ENCODE data around the gene C10orf62. TPM values are rescaled to one million over a fixed set of nuclear protein-coding genes. Genes with fewer than 3 reads are reported as not detected.

The C10orf62 gene
- total and polyA plus RNA-seq, 10 of the 15 experiments (the other 5 are each of a cell fraction or from before 2014, with no cell fraction given): not detected

DNA sequence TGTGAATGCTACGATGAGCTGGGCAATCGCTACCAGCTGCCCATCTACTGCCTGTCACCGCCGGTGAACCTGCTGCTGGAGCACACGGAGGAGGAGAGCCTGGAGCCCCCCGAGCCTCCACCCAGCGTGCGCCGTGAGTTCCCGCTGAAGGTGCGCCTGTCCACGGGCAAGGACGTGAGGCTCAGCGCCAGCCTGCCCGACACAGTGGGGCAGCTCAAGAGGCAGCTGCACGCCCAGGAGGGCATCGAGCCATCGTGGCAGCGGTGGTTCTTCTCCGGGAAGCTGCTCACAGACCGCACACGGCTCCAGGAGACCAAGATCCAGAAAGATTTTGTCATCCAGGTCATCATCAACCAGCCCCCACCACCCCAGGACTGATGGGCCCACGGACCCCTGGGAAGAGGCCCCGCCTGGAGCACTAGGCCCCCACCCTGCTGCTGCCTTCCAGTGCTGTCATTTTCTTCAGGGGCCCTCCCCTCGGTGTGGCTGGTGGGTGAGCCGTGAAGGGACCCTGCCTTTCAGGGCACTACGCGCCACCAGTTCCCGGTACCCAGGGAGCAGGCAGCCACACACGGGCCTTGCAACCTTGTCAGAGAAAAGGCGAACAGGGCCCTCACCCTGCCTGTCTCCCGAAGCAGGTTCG lies 19.3 kb upstream of the C10orf62 start:
- in situ Hi-C loops (cut with MboI): no loop called here
- 74% methylated on average over 33 of the region's 33 CpGs for WGBS (ENCODE audit: insufficient coverage, insufficient replicate concordance, low lambda C conversion rate, missing lambda C conversion rate)
- POLR2A ChIA-PET: interaction anchor here (0.6 kb wide), 1 partner anchor 17 kb away, joined by 3 read pairs; no protein-coding TSS in a partner anchor

DNA sequence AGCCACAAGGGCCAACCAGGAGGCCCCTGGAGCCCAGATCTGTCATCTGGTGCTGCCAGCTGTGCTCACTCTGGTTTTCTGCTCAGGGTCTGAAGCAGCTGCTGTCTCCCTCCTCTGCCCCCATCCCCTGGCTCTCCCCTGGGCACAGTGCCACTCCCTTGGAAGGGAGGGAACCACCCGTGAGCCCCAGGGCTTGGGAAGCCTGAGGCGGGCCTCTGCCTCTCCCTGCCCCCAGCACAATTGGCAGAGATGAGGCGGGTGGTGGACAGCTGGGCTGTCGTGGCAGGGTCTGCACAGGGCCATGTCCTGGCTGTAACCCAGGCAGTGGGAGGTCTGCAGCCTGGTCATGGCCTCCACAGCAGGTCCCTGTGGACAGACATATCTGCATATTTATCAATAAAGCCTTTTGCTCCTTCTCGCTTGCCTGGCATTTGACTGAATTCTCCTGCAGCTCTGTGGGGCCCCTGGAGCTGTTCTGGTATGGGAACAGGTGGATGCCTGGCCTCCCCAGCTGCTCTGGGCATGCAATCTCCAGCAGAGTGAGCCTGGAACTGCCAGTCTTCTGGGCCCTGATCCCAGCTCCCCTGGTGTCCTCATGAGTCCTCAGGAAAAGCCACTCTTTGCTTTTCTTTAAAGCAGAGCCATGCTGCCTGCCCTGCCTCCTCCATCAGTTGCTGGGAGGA lies 18.6 kb upstream of the C10orf62 start:
- no peaks in the 10 kb centered on the region for H3K27me3 ChIP-seq (replicated peaks in 1 of 2; ENCODE audit: control insufficient read depth in 2 of 2, insufficient read depth in 2 of 2, low read length in 1 of 2)
- H3K36me3 ChIP-seq (ENCODE audit: control insufficient read depth in 2 of 2, insufficient read depth in 2 of 2, low read length in 1 of 2): no peaks in the 10 kb centered on the region
- POLR2A ChIA-PET: no interaction called here
- ATAC-seq (no peak), DNase-seq (ENCODE audit: low read depth, low spot score) (no peak), FAIRE-seq (no peak)
- no peak overlapping the region for H3K4me3 ChIP-seq
- in situ Hi-C loops (cut with MboI): no loop called here
- H3K9me3 ChIP-seq (replicated peaks; ENCODE audit: control insufficient read depth, insufficient read depth, low read length): no peaks in the 10 kb centered on the region
- H3K9ac ChIP-seq (ENCODE audit: control insufficient read depth, insufficient read depth, low read length): no peak overlapping the region
- H2AFZ ChIP-seq (ENCODE audit: control insufficient read depth, low read depth, low read length): no peak overlapping the region
- no peak overlapping the region for H3K27ac ChIP-seq (ENCODE audit: control insufficient read depth, insufficient read depth)
- 41% methylated on average over 5 of the region's 5 CpGs for WGBS (ENCODE audit: insufficient coverage, insufficient replicate concordance, low lambda C conversion rate, missing lambda C conversion rate)
- no peak overlapping the region for H3K4me2 ChIP-seq (ENCODE audit: control insufficient read depth, insufficient read depth)
- TF ChIP-seq, protein P1, sequence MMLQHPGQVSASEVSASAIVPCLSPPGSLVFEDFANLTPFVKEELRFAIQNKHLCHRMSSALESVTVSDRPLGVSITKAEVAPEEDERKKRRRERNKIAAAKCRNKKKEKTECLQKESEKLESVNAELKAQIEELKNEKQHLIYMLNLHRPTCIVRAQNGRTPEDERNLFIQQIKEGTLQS (IDR thresholded peaks at IDR 0.05; ENCODE audit: borderline replicate concordance, extremely low read depth, low read depth, low read length): no peak
- no peak for TF ChIP-seq EP300 (IDR thresholded peaks at IDR 0.05; ENCODE audit: borderline replicate concordance in 1 of 2, control insufficient read depth in 1 of 2, low read depth in 2 of 2, low read length in 2 of 2)
- TF ChIP-seq, protein P2, sequence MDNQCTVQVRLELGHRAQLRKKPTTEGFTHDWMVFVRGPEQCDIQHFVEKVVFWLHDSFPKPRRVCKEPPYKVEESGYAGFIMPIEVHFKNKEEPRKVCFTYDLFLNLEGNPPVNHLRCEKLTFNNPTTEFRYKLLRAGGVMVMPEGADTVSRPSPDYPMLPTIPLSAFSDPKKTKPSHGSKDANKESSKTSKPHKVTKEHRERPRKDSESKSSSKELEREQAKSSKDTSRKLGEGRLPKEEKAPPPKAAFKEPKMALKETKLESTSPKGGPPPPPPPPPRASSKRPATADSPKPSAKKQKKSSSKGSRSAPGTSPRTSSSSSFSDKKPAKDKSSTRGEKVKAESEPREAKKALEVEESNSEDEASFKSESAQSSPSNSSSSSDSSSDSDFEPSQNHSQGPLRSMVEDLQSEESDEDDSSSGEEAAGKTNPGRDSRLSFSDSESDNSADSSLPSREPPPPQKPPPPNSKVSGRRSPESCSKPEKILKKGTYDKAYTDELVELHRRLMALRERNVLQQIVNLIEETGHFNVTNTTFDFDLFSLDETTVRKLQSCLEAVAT (IDR thresholded peaks at IDR 0.05): no peak
- BruUV-seq (replicated peaks): no TSS peak
- RAD21 ChIA-PET (ENCODE audit: unreplicated experiment): interaction anchor here (0.8 to 2.3 kb wide), 8 partner anchors 15 to 130 kb away, joined by 3 to 8 read pairs (median 4); partner anchors contain the start of gene AVPI1
- SMC1A ChIA-PET (ENCODE audit: uncharacterized antibody, unreplicated experiment): interaction anchor here (0.9 to 1.9 kb wide), 5 partner anchors 11 to 76 kb away, joined by 3 to 9 read pairs (median 4); no protein-coding TSS in a partner anchor
- no peaks in the 10 kb centered on the region for H3K79me2 ChIP-seq (ENCODE audit: control insufficient read depth, insufficient read depth, low read length)
- CTCF ChIA-PET: interaction anchor here (0.6 to 3.9 kb wide), 18 partner anchors 12 to 370 kb away, joined by 3 to 29 read pairs (median 8); partner anchors contain the start of genes AVPI1 and HOGA1
- no peaks in the 10 kb centered on the region for H4K20me1 ChIP-seq (ENCODE audit: control insufficient read depth, insufficient read depth)
- no peaks in the 10 kb centered on the region for H3K4me1 ChIP-seq (ENCODE audit: control insufficient read depth, insufficient read depth, low read length)
- intact Hi-C loops (cut with micrococcal nuclease; ENCODE audit: unreplicated experiment): no loop called here

More for the DNA sequence above, 19.3 kb upstream of the C10orf62 start:
- FAIRE-seq (no peak), ATAC-seq (no peak), DNase-seq (ENCODE audit: low read depth, low spot score) (no peak)
- Histone ChIP-seq H3K4me2 (ENCODE audit: control insufficient read depth, insufficient read depth) (no peak overlapping the region), H3K27ac (ENCODE audit: control insufficient read depth, insufficient read depth) (no peak overlapping the region), H3K4me3 (no peak overlapping the region), H3K4me1 (ENCODE audit: control insufficient read depth, insufficient read depth, low read length) (no peaks in the 10 kb centered on the region), H3K79me2 (ENCODE audit: control insufficient read depth, insufficient read depth, low read length) (no peaks in the 10 kb centered on the region), H3K9ac (ENCODE audit: control insufficient read depth, insufficient read depth, low read length) (no peak overlapping the region), H2AFZ (ENCODE audit: control insufficient read depth, low read depth, low read length) (no peak overlapping the region), H3K36me3 (ENCODE audit: control insufficient read depth in 2 of 2, insufficient read depth in 2 of 2, low read length in 1 of 2) (no peaks in the 10 kb centered on the region), H4K20me1 (ENCODE audit: control insufficient read depth, insufficient read depth) (no peaks in the 10 kb centered on the region), H3K9me3 (replicated peaks; ENCODE audit: control insufficient read depth, insufficient read depth, low read length) (no peaks in the 10 kb centered on the region), H3K27me3 (replicated peaks in 1 of 2; ENCODE audit: control insufficient read depth in 2 of 2, insufficient read depth in 2 of 2, low read length in 1 of 2) (no peaks in the 10 kb centered on the region)
- ChIA-PET RAD21 (ENCODE audit: unreplicated experiment) (no interaction called here), CTCF (interaction anchor here (0.6 to 3.9 kb wide), 5 partner anchors 14 to 1376 kb away, joined by 3 to 29 read pairs (median 11); partner anchors contain the start of gene HOGA1), SMC1A (ENCODE audit: uncharacterized antibody, unreplicated experiment) (interaction anchor here (0.9 kb wide), 1 partner anchor 70 kb away, joined by 3 read pairs; no protein-coding TSS in a partner anchor)
- intact Hi-C loops (cut with micrococcal nuclease; ENCODE audit: unreplicated experiment): no loop called here
- BruUV-seq (replicated peaks): no TSS peak
- TF ChIP-seq, protein P3, sequence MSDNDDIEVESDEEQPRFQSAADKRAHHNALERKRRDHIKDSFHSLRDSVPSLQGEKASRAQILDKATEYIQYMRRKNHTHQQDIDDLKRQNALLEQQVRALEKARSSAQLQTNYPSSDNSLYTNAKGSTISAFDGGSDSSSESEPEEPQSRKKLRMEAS (IDR thresholded peaks at IDR 0.05; ENCODE audit: low read depth, low read length): no peak
- TF ChIP-seq STAT1 (conservative IDR thresholded peaks at IDR 0.05): no peak
